PC-3 (cell line): Measurements from ENCODE around the gene MAP1S.

Experiments used
- CTCF ChIP-seq: fragments of 300-600 bp; sonication (generic); conservative IDR thresholded peaks from 2 replicates; pipeline ENCODE4 v1.5.1; 2017; ENCODE audit warnings: antibody characterized with exemption, low read depth, mild to moderate bottlenecking, low read length
- EZH2 ChIP-seq: fragments of 300-600 bp; sonication (generic); IDR thresholded peaks from one replicate; pipeline ENCODE4 v1.6.1; 2017; ENCODE audit warnings: antibody characterized with exemption, mild to moderate bottlenecking, low read length; ENCODE audit not compliant: unreplicated experiment
- EZH2phosphoT487 ChIP-seq: fragments of 300-600 bp; sonication (generic); IDR thresholded peaks from 2 replicates; pipeline ENCODE4 v1.6.1; 2018; ENCODE audit warnings: mild to moderate bottlenecking, antibody characterized with exemption, low read length, borderline replicate concordance

- TF ChIP-seq CTCF (no peak), EZH2phosphoT487 (no peak), EZH2 (no peak)
These were observed 24.1 kb upstream of the MAP1S start for GRCh38 chr19:17695198-17695597.
